Activated T-cell treated with anti-CD3 and anti-CD28 coated beads, Interleukin-2, amount 50 U/mL, for 72 hours (primary cell): ENCODE results near the gene ANAPC16. TPM values are rescaled to one million over a fixed set of nuclear protein-coding genes. Genes with fewer than 3 reads are reported as not detected.

Source experiments
- ATAC-seq, 2 donors: fragments of 150-1000 bp; cut with Tn5 transposase; replicated peaks in 1 of 2; 2 replicates each; pipeline ENCODE4 v1.10.0; 2021; ENCODE audit warnings: moderate library complexity in 2 of 2, mild to moderate bottlenecking in 1 of 2
- DNase-seq, 2 donors: peaks; one replicate each; pipeline ENCODE4 v3.0.0; 2021 to 2022; ENCODE audit warnings: mixed read lengths in 1 of 2
- H3K27ac Mint-ChIP-seq: one replicate; pipeline ENCODE4 v1.8.0; 2022; ENCODE audit warnings: mild to moderate bottlenecking, moderate library complexity, mixed read lengths
- H3K27me3 Mint-ChIP-seq: one replicate; pipeline ENCODE4 v1.8.0; 2022; ENCODE audit warnings: low read depth, mixed read lengths
- H3K36me3 Mint-ChIP-seq, 2 donors: one replicate each; pipeline ENCODE4 v1.8.0; 2022; ENCODE audit warnings: mixed read lengths in 2 of 2, mild to moderate bottlenecking in 1 of 2; ENCODE audit not compliant: insufficient read depth in 2 of 2
- H3K4me1 Mint-ChIP-seq: one replicate; pipeline ENCODE4 v1.8.0; 2022; ENCODE audit warnings: low read depth, mixed read lengths
- H3K4me3 Mint-ChIP-seq, 2 donors: one replicate each; pipeline ENCODE4 v1.8.0; 2022; ENCODE audit warnings: mild to moderate bottlenecking in 2 of 2, mixed read lengths in 2 of 2, moderate library complexity in 2 of 2
- H3K9me3 Mint-ChIP-seq, 2 donors: one replicate each; pipeline ENCODE4 v1.8.0; 2022; ENCODE audit warnings: mixed read lengths in 2 of 2
- total RNA-seq, 2 donors: library from RNA; stranded (reverse); gene quantifications; one replicate each; pipeline ENCODE4 v1.2.3, GENCODE V29; 2022

ANAPC16 gene
- 100 to 1,000 TPM; 183 to 197 TPM for total RNA-seq

- Mint-ChIP-seq H3K4me3 (peak within 1 kb of the TSS; percentile 93 to 99), H3K9me3 (no peaks in the 10 kb centered on the region), H3K27me3 (no peaks in the 10 kb centered on the region), H3K4me1 (peaks cover 74% of the 10 kb centered on the region), H3K36me3 (peaks cover 5 to 26% of the 10 kb centered on the region in 2 donors), H3K27ac (peak within 1 kb of the TSS; percentile 99)
- ATAC-seq = peak; percentile 86 to 89
- DNase-seq = peak; percentile 96 to 98
Observed at GRCh38 chr10:72215611-72216549, at the start of gene ANAPC16, which contains the start of gene ASCC1. Gene ANAPC16, plus strand, starts transcription at chr10:72216012. Its CDS starts 7,903 bp downstream, at chr10:72223915. Gene ASCC1, minus strand, starts transcription at chr10:72216276. Its CDS starts 2,978 bp downstream, at chr10:72213298.

- Mint-ChIP-seq H3K36me3 (peaks cover 4 to 18% of the 10 kb centered on the region in 2 donors), H3K4me1 (peaks cover 37% of the 10 kb centered on the region), H3K9me3 (peaks cover 0 to 1% of the 10 kb centered on the region in 2 donors), H3K27me3 (no peaks in the 10 kb centered on the region), H3K27ac (no peak overlapping the region), H3K4me3 (no peak overlapping the region)
- DNase-seq (no peak), ATAC-seq (no peak)
Observed at GRCh38 chr10:72167118-72167517, 48.7 kb upstream of the ANAPC16 start.

- ATAC-seq = no peak
- peaks cover 20% of the 10 kb centered on the region for H3K4me1 Mint-ChIP-seq
- no peaks in the 10 kb centered on the region for H3K27me3 Mint-ChIP-seq
- H3K27ac Mint-ChIP-seq = no peak overlapping the region
- peaks cover 4 to 10% of the 10 kb centered on the region in 2 donors for H3K36me3 Mint-ChIP-seq
- H3K4me3 Mint-ChIP-seq = no peak overlapping the region
- no peak for DNase-seq
- no peaks in the 10 kb centered on the region for H3K9me3 Mint-ChIP-seq
Observed at GRCh38 chr10:72170263-72170662, 45.5 kb upstream of the ANAPC16 start.

GRCh38 chr10:72170733-72171132, 45.1 kb upstream of the ANAPC16 start:
- Mint-ChIP-seq H3K9me3 (no peaks in the 10 kb centered on the region), H3K36me3 (peaks cover 3 to 10% of the 10 kb centered on the region in 2 donors), H3K4me3 (no peak overlapping the region), H3K4me1 (peaks cover 18% of the 10 kb centered on the region), H3K27me3 (no peaks in the 10 kb centered on the region), H3K27ac (no peak overlapping the region)
- no peak for DNase-seq
- no peak for ATAC-seq

GRCh38 chr10:72171175-72171630, 44.6 kb upstream of the ANAPC16 start:
- H3K4me3 Mint-ChIP-seq = no peak overlapping the region
- no peak for ATAC-seq
- peaks cover 2 to 10% of the 10 kb centered on the region in 2 donors for H3K36me3 Mint-ChIP-seq

GRCh38 chr10:72173262-72173618, 42.6 kb upstream of the ANAPC16 start:
- DNase-seq = no peak
- Mint-ChIP-seq H3K27ac (no peak overlapping the region), H3K4me1 (peaks cover 18% of the 10 kb centered on the region), H3K4me3 (no peak overlapping the region), H3K27me3 (no peaks in the 10 kb centered on the region), H3K9me3 (no peaks in the 10 kb centered on the region), H3K36me3 (peaks cover 3 to 12% of the 10 kb centered on the region in 2 donors)
- ATAC-seq = no peak

More at GRCh38 chr10:72171175-72171630, 44.6 kb upstream of the ANAPC16 start:
- no peak for DNase-seq
- peak overlapping the region; percentile 2 for H3K27ac Mint-ChIP-seq
- H3K9me3 Mint-ChIP-seq = no peaks in the 10 kb centered on the region
- H3K4me1 Mint-ChIP-seq = peaks cover 18% of the 10 kb centered on the region
- H3K27me3 Mint-ChIP-seq = no peaks in the 10 kb centered on the region

GRCh38 chr10:72173619-72174296, 42.1 kb upstream of the ANAPC16 start:
- no peak overlapping the region for H3K27ac Mint-ChIP-seq
- ATAC-seq = peak; percentile 52 to 71
- no peak for DNase-seq

GRCh38 chr10:72174297-72174662, 41.5 kb upstream of the ANAPC16 start:
- peaks cover 3 to 11% of the 10 kb centered on the region in 2 donors for H3K36me3 Mint-ChIP-seq
- ATAC-seq (no peak), DNase-seq (no peak)
- H3K4me3 Mint-ChIP-seq = no peak overlapping the region
- H3K9me3 Mint-ChIP-seq = no peaks in the 10 kb centered on the region
- peaks cover 18% of the 10 kb centered on the region for H3K4me1 Mint-ChIP-seq
- no peak overlapping the region for H3K27ac Mint-ChIP-seq
- no peaks in the 10 kb centered on the region for H3K27me3 Mint-ChIP-seq

More at GRCh38 chr10:72173619-72174296, 42.1 kb upstream of the ANAPC16 start:
- Mint-ChIP-seq H3K27me3 (no peaks in the 10 kb centered on the region), H3K9me3 (no peaks in the 10 kb centered on the region), H3K4me1 (peaks cover 18% of the 10 kb centered on the region), H3K4me3 (no peak overlapping the region), H3K36me3 (peaks cover 3 to 12% of the 10 kb centered on the region in 2 donors)

- no peak overlapping the region for H3K27ac Mint-ChIP-seq
Observed at GRCh38 chr10:72175149-72175548, 40.7 kb upstream of the ANAPC16 start.

GRCh38 chr10:72176701-72177100, 39.1 kb upstream of the ANAPC16 start:
- Mint-ChIP-seq H3K27me3 (no peaks in the 10 kb centered on the region), H3K4me1 (peaks cover 11% of the 10 kb centered on the region), H3K36me3 (peaks cover 4 to 6% of the 10 kb centered on the region in 2 donors), H3K9me3 (no peaks in the 10 kb centered on the region), H3K4me3 (no peak overlapping the region), H3K27ac (no peak overlapping the region)
- DNase-seq = no peak
- ATAC-seq = no peak

More at GRCh38 chr10:72175149-72175548, 40.7 kb upstream of the ANAPC16 start:
- no peak overlapping the region for H3K4me3 Mint-ChIP-seq
- peaks cover 18% of the 10 kb centered on the region for H3K4me1 Mint-ChIP-seq
- no peaks in the 10 kb centered on the region for H3K27me3 Mint-ChIP-seq
- peaks cover 5 to 12% of the 10 kb centered on the region in 2 donors for H3K36me3 Mint-ChIP-seq
- H3K9me3 Mint-ChIP-seq = no peaks in the 10 kb centered on the region
- DNase-seq (no peak), ATAC-seq (no peak)

GRCh38 chr10:72177454-72177853, 38.4 kb upstream of the ANAPC16 start:
- no peak for DNase-seq
- H3K9me3 Mint-ChIP-seq = no peaks in the 10 kb centered on the region
- no peak for ATAC-seq
- H3K27ac Mint-ChIP-seq = no peak overlapping the region
- H3K4me1 Mint-ChIP-seq = peaks cover 8% of the 10 kb centered on the region
- no peak overlapping the region for H3K4me3 Mint-ChIP-seq
- peaks cover 7 to 11% of the 10 kb centered on the region in 2 donors for H3K36me3 Mint-ChIP-seq
- no peaks in the 10 kb centered on the region for H3K27me3 Mint-ChIP-seq

GRCh38 chr10:72184156-72184555, 31.7 kb upstream of the ANAPC16 start:
- Mint-ChIP-seq H3K9me3 (peaks cover 2 to 5% of the 10 kb centered on the region in 2 donors), H3K4me3 (no peak overlapping the region), H3K4me1 (peaks cover 8% of the 10 kb centered on the region), H3K27me3 (no peaks in the 10 kb centered on the region), H3K36me3 (peaks cover 12 to 30% of the 10 kb centered on the region in 2 donors), H3K27ac (no peak overlapping the region)
- no peak for DNase-seq
- no peak for ATAC-seq
